ENCODE data around the gene MAPK8IP1. TPM values are rescaled to one million over a fixed set of nuclear protein-coding genes. Genes with fewer than 3 reads are reported as not detected.

Gene MAPK8IP1
- total RNA-seq, 1 donor from 2014 or later, result 299 TPM

GRCh38 chr11:45846174-45846675 is 39.2 kb upstream of the MAPK8IP1 start:
- Mint-ChIP-seq H3K27me3 (ENCODE audit: unreplicated experiment) (peaks cover 7% of the 10 kb centered on the region), H3K4me1 (ENCODE audit: low read depth, unreplicated experiment) (peaks cover 7% of the 10 kb centered on the region), H3K4me3 (ENCODE audit: unreplicated experiment) (no peak overlapping the region), H3K36me3 (ENCODE audit: unreplicated experiment) (no peaks in the 10 kb centered on the region), H3K9me3 (ENCODE audit: unreplicated experiment) (peaks cover 5% of the 10 kb centered on the region), H3K27ac (ENCODE audit: unreplicated experiment) (peak overlapping the region; percentile 92)
- TF ChIP-seq, protein P1, sequence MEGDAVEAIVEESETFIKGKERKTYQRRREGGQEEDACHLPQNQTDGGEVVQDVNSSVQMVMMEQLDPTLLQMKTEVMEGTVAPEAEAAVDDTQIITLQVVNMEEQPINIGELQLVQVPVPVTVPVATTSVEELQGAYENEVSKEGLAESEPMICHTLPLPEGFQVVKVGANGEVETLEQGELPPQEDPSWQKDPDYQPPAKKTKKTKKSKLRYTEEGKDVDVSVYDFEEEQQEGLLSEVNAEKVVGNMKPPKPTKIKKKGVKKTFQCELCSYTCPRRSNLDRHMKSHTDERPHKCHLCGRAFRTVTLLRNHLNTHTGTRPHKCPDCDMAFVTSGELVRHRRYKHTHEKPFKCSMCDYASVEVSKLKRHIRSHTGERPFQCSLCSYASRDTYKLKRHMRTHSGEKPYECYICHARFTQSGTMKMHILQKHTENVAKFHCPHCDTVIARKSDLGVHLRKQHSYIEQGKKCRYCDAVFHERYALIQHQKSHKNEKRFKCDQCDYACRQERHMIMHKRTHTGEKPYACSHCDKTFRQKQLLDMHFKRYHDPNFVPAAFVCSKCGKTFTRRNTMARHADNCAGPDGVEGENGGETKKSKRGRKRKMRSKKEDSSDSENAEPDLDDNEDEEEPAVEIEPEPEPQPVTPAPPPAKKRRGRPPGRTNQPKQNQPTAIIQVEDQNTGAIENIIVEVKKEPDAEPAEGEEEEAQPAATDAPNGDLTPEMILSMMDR (IDR thresholded peaks at IDR 0.05; ENCODE audit: partially characterized antibody, unreplicated experiment), result no peak
- no peak for DNase-seq

GRCh38 chr11:45846974-45847910 is 38.2 kb upstream of the MAPK8IP1 start, which contains the start of gene CRY2:
CRY2 (plus strand) TSS chr11:45847475; CDS start chr11:45847491, 16 bp downstream.
- H3K9me3 Mint-ChIP-seq (ENCODE audit: unreplicated experiment), result peaks cover 5% of the 10 kb centered on the region
- TF ChIP-seq, protein P1 (IDR thresholded peaks at IDR 0.05; ENCODE audit: partially characterized antibody, unreplicated experiment), result no peak
- peak within 1 kb of the TSS; percentile 92 for H3K27ac Mint-ChIP-seq (ENCODE audit: unreplicated experiment)
- peak within 1 kb of the TSS; percentile 78 for H3K4me3 Mint-ChIP-seq (ENCODE audit: unreplicated experiment)
- peak; percentile 100 for DNase-seq
- H3K27me3 Mint-ChIP-seq (ENCODE audit: unreplicated experiment), result peaks cover 7% of the 10 kb centered on the region
- peaks cover 11% of the 10 kb centered on the region for H3K4me1 Mint-ChIP-seq (ENCODE audit: low read depth, unreplicated experiment)
- H3K36me3 Mint-ChIP-seq (ENCODE audit: unreplicated experiment), result no peaks in the 10 kb centered on the region

DNA sequence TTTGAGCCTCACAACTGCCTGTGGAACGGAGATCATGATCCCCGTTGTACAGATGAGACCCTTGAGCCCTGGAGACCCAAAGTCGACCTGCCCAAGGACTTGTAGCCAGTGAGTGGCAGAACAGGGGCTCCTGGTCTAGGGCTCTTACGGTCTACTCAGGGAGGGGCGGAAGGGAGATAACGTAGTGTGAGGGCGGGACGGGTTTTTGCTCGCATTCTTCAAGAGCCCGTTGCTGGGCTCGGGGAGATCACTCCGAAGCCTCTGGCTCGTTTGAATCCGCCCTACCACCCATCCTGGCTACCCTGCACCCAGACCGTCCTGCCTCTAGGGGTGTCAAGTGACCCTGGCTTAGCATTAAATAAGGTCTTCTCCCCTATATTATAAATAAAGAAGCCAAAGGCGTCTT is 37.5 kb upstream of the MAPK8IP1 start:
- Mint-ChIP-seq H3K9me3 (ENCODE audit: unreplicated experiment) (peaks cover 5% of the 10 kb centered on the region), H3K27me3 (ENCODE audit: unreplicated experiment) (peaks cover 7% of the 10 kb centered on the region), H3K4me3 (ENCODE audit: unreplicated experiment) (peak overlapping the region; percentile 76), H3K27ac (ENCODE audit: unreplicated experiment) (peak overlapping the region; percentile 33), H3K4me1 (ENCODE audit: low read depth, unreplicated experiment) (peaks cover 14% of the 10 kb centered on the region), H3K36me3 (ENCODE audit: unreplicated experiment) (no peaks in the 10 kb centered on the region)
- DNase-seq, result peak; percentile 28
- TF ChIP-seq, protein P1 (IDR thresholded peaks at IDR 0.05; ENCODE audit: partially characterized antibody, unreplicated experiment), result peak; percentile 12

DNA sequence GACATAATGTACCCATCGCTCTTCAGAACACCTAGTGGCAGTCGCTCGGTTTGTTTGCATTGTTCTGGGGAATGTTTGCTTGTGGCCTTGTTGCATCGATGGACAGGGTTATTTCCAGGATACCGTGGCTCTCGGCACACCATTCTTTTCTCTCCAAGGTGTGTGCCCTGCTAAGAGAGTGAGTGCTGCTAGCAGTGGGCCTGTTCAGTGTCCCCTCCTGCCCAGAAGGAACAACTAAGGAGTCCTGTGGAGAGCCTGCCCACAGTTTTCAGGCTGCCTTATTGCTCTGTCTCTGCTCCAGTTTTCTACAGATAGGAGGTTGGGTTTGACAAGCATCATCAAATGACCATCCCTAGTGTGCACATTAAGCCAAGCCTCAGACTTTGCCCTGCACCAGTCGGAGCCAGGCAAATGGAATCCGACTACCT is 36.8 kb upstream of the MAPK8IP1 start:
- H3K9me3 Mint-ChIP-seq (ENCODE audit: unreplicated experiment), result peaks cover 5% of the 10 kb centered on the region
- peaks cover 14% of the 10 kb centered on the region for H3K4me1 Mint-ChIP-seq (ENCODE audit: low read depth, unreplicated experiment)
- TF ChIP-seq, protein P1 (IDR thresholded peaks at IDR 0.05; ENCODE audit: partially characterized antibody, unreplicated experiment), result no peak
- H3K4me3 Mint-ChIP-seq (ENCODE audit: unreplicated experiment), result peak overlapping the region; percentile 76
- H3K36me3 Mint-ChIP-seq (ENCODE audit: unreplicated experiment), result no peaks in the 10 kb centered on the region
- H3K27me3 Mint-ChIP-seq (ENCODE audit: unreplicated experiment), result peaks cover 7% of the 10 kb centered on the region
- H3K27ac Mint-ChIP-seq (ENCODE audit: unreplicated experiment), result no peak overlapping the region
- DNase-seq, result no peak

DNA sequence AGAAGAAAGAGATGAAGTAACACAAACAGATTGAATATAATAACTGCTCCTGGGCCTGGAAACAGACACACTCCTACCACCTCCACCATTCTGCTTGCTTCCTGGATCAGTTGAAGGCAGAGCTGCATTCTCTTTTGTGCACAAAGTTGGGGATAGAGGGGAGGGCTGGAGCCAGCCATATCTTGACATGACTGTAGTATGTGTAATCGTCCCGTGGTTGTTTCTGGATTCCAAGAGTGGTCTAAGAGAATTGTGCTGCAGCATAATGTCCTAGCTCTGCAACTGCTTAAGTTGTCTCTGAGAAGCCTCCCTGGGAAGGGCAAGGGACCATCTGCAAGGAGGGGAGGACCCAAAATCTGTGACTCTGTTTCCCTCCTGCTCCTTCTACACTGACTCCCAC is 35.0 kb upstream of the MAPK8IP1 start:
- TF ChIP-seq, protein P1 (IDR thresholded peaks at IDR 0.05; ENCODE audit: partially characterized antibody, unreplicated experiment), result no peak
- no peak for DNase-seq
- no peaks in the 10 kb centered on the region for H3K36me3 Mint-ChIP-seq (ENCODE audit: unreplicated experiment)
- H3K4me1 Mint-ChIP-seq (ENCODE audit: low read depth, unreplicated experiment), result peaks cover 22% of the 10 kb centered on the region
- H3K27ac Mint-ChIP-seq (ENCODE audit: unreplicated experiment), result no peak overlapping the region
- no peak overlapping the region for H3K4me3 Mint-ChIP-seq (ENCODE audit: unreplicated experiment)
- H3K9me3 Mint-ChIP-seq (ENCODE audit: unreplicated experiment), result peaks cover 5% of the 10 kb centered on the region
- peaks cover 4% of the 10 kb centered on the region for H3K27me3 Mint-ChIP-seq (ENCODE audit: unreplicated experiment)

Measured in glutamatergic neuron (in vitro differentiated cells).